AG04450 (cell line): ENCODE measurements around the gene MTR. TPM values are rescaled to one million over a fixed set of nuclear protein-coding genes. Genes with fewer than 3 reads are reported as not detected.

Experiments used
- CTCF ChIA-PET: fragments of 300-600, 350-600 bp; formaldehyde crosslinking; extraction: SDS; loops from one replicate; lab custom pipeline; 2022; ENCODE audit warnings: antibody characterized with exemption, inconsistent platforms; lab: Charles Lee
- POLR2A ChIA-PET: fragments of 350-600 bp; formaldehyde crosslinking; extraction: SDS; loops from one replicate; lab custom pipeline; 2021; ENCODE audit warnings: antibody characterized with exemption, inconsistent platforms; lab: Yijun Ruan, JAX
- DNase-seq: peaks from one replicate; pipeline ENCODE4 v3.0.0-alpha.2; 2011; ENCODE audit warnings: low read depth, low spot score
- H3K27ac ChIP-seq: one replicate; pipeline ENCODE4 v1.5.1; 2012; ENCODE audit warnings: low read depth, low read length, control low read depth
- H3K27me3 ChIP-seq: one replicate; pipeline ENCODE4 v1.6.0; 2012; ENCODE audit warnings: low read length; ENCODE audit not compliant: control insufficient read depth, insufficient read depth
- H3K4me3 ChIP-seq: 2 replicates; pipeline ENCODE4 v1.5.1; 2011; ENCODE audit warnings: mild to moderate bottlenecking, low read depth, low read length, control low read depth
- H3K9me3 ChIP-seq: 2 replicates; pipeline ENCODE4 v1.5.1; 2012; ENCODE audit warnings: low read length; ENCODE audit not compliant: control insufficient read depth, insufficient read depth
- polyA plus RNA-seq: library from polyadenylated mRNA; depleted of rRNA; stranded (reverse); fragments of >200 nt; gene quantifications from 2 replicates; pipeline ENCODE4 v1.2.3, GENCODE V29; 2011
- TF ChIP-seq, protein P1 (sequence below): IDR thresholded peaks from 2 replicates; pipeline ENCODE4 v1.5.1; 2011; ENCODE audit warnings: low read depth, low read length, control low read depth, inconsistent platforms

The MTR gene
- polyA plus RNA-seq, 1 experiment = 13.0 TPM

- TF ChIP-seq, protein P1, sequence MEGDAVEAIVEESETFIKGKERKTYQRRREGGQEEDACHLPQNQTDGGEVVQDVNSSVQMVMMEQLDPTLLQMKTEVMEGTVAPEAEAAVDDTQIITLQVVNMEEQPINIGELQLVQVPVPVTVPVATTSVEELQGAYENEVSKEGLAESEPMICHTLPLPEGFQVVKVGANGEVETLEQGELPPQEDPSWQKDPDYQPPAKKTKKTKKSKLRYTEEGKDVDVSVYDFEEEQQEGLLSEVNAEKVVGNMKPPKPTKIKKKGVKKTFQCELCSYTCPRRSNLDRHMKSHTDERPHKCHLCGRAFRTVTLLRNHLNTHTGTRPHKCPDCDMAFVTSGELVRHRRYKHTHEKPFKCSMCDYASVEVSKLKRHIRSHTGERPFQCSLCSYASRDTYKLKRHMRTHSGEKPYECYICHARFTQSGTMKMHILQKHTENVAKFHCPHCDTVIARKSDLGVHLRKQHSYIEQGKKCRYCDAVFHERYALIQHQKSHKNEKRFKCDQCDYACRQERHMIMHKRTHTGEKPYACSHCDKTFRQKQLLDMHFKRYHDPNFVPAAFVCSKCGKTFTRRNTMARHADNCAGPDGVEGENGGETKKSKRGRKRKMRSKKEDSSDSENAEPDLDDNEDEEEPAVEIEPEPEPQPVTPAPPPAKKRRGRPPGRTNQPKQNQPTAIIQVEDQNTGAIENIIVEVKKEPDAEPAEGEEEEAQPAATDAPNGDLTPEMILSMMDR = no peak
- DNase-seq = no peak
- no peak overlapping the region for H3K4me3 ChIP-seq
- POLR2A ChIA-PET = no interaction called here
- no peaks in the 10 kb centered on the region for H3K27me3 ChIP-seq
- no peak overlapping the region for H3K27ac ChIP-seq
- H3K9me3 ChIP-seq = no peaks in the 10 kb centered on the region; the same call in 1 of the 2 replicates
- CTCF ChIA-PET = no interaction called here
These were observed 127.1 kb downstream of the MTR start for GRCh38 chr1:236922190-236922589.

- no peak for DNase-seq
- Histone ChIP-seq H3K9me3 (no peaks in the 10 kb centered on the region), H3K4me3 (no peak overlapping the region), H3K27me3 (no peaks in the 10 kb centered on the region), H3K27ac (no peak overlapping the region)
- TF ChIP-seq, protein P1 = no peak
- POLR2A ChIA-PET = no interaction called here
- CTCF ChIA-PET = interaction anchor here (1.0 kb wide), 1 partner anchor 36 kb away, joined by 4 read pairs; no protein-coding TSS in a partner anchor
These were observed 130.3 kb downstream of the MTR start for GRCh38 chr1:236925386-236925785.

DNA sequence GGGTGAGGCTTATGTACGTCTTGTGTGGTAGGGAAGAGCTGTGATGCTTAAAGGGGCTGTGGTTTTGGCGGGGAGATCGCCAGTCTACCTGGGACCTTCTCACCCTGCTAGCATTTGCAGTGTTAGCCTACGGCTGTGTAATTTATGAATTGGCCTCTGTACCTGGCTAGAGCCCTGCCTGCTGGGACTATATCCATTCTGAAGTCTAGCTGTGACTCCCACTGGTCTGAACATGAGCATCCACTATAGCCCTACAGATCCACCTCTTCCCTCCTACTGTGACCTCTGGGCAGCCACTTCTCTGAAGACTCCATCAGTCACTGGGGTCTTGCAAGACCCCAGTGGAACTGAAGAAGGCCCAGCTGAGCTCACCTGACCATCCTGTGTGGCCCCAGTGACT lies 135.4 kb downstream of the MTR start:
- Histone ChIP-seq H3K4me3 (no peak overlapping the region), H3K9me3 (no peaks in the 10 kb centered on the region), H3K27me3 (no peaks in the 10 kb centered on the region), H3K27ac (no peak overlapping the region)
- TF ChIP-seq, protein P1 = no peak
- POLR2A ChIA-PET = no interaction called here
- no peak for DNase-seq
- CTCF ChIA-PET = interaction anchor here (0.6 kb wide), 1 partner anchor 322 kb away, joined by 3 read pairs; no protein-coding TSS in a partner anchor

- Histone ChIP-seq H3K27me3 (no peaks in the 10 kb centered on the region), H3K4me3 (no peak overlapping the region), H3K27ac (no peak overlapping the region), H3K9me3 (no peaks in the 10 kb centered on the region)
- ChIA-PET CTCF (interaction anchor here (0.6 kb wide), 1 partner anchor 56 kb away, joined by 3 read pairs; no protein-coding TSS in a partner anchor), POLR2A (no interaction called here)
- TF ChIP-seq, protein P1 = no peak
- no peak for DNase-seq
These were observed 143.7 kb downstream of the MTR start for GRCh38 chr1:236938760-236939159.

GRCh38 chr1:236942431-236942830 lies 147.3 kb downstream of the MTR start:
- CTCF ChIA-PET = no interaction called here
- Histone ChIP-seq H3K4me3 (no peak overlapping the region), H3K9me3 (no peaks in the 10 kb centered on the region), H3K27me3 (no peaks in the 10 kb centered on the region), H3K27ac (no peak overlapping the region)
- POLR2A ChIA-PET = no interaction called here
- no peak for DNase-seq
- TF ChIP-seq, protein P1 = no peak
